Measurements from ENCODE around the gene DDO.
"Not testable (repeated sequence)": the region's sequence is repeated elsewhere in the genome, so short reads cannot be mapped to it uniquely, and the experiment has no call there.

Gene DDO, protein sequence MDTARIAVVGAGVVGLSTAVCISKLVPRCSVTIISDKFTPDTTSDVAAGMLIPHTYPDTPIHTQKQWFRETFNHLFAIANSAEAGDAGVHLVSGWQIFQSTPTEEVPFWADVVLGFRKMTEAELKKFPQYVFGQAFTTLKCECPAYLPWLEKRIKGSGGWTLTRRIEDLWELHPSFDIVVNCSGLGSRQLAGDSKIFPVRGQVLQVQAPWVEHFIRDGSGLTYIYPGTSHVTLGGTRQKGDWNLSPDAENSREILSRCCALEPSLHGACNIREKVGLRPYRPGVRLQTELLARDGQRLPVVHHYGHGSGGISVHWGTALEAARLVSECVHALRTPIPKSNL

GRCh38 chr6:110415086-110415916, at the start of gene DDO:
Gene DDO (minus strand): TSS chr6:110415575. CDS start chr6:110413462, 2,113 bp downstream.
- Histone ChIP-seq H3K36me3 (ENCODE audit: control insufficient read depth in 1 of 2, insufficient read depth in 2 of 2, low read length in 2 of 2) (peaks cover 0 to under 1% of the 10 kb centered on the region in 2 donors), H3K27ac (ENCODE audit: low read depth, low read length) (peak within 1 kb of the TSS; percentile 37), H3K4me1 (ENCODE audit: control insufficient read depth in 1 of 2, insufficient read depth in 2 of 2, low read length in 2 of 2) (peaks cover 16 to 20% of the 10 kb centered on the region in 2 donors), H3K9me3 (ENCODE audit: control insufficient read depth in 1 of 2, low read length in 2 of 2) (no peaks in the 10 kb centered on the region), H3K4me3 (ENCODE audit: low read depth in 1 of 2, low read length in 2 of 2) (peak within 1 kb of the TSS; percentile 69 to 80), H3K9ac (ENCODE audit: low read depth in 1 of 2, low read length in 2 of 2) (peak within 1 kb of the TSS; percentile 50 to 63), H3K27me3 (ENCODE audit: control insufficient read depth in 1 of 2, insufficient read depth in 2 of 2, low read length in 2 of 2) (no peaks in the 10 kb centered on the region)

DNA sequence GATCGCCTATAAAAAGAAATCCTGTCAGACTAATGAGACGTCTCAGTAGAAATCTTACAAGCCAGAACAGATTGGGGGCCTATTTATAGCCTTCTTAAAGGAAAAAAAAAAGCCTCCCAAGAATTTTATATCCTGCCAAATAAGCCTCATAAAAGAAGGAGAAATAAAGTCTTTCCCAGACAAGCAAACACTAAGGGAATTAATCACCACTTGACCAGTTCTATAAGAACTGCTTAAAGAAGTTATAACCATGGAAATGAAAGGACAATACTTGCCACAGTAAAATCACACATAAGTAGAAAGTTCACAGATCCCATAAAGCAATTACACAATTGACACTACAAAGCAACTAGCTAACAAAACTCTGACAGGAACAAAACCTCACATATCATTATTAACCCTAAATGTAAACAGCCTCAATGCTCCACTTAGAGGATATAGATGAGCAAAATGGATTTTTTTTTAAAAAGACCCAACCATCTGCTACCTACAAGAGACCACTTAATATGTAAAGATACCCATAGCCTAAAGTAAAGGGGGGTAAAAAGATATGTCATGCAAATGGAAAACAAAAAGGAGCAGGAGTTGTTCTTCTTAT, 47.6 kb upstream of the DDO start:
- Histone ChIP-seq H3K27ac (ENCODE audit: low read depth, low read length) (no peak overlapping the region), H3K9ac (ENCODE audit: low read depth in 1 of 2, low read length in 2 of 2) (no peak overlapping the region), H3K36me3 (ENCODE audit: control insufficient read depth in 1 of 2, insufficient read depth in 2 of 2, low read length in 2 of 2) (no peaks in the 10 kb centered on the region), H3K4me1 (ENCODE audit: control insufficient read depth in 1 of 2, insufficient read depth in 2 of 2, low read length in 2 of 2) (no peaks in the 10 kb centered on the region), H3K4me3 (ENCODE audit: low read depth in 1 of 2, low read length in 2 of 2) (no peak overlapping the region), H3K9me3 (ENCODE audit: control insufficient read depth in 1 of 2, low read length in 2 of 2) (peaks cover 8 to 18% of the 10 kb centered on the region in 2 donors), H3K27me3 (ENCODE audit: control insufficient read depth in 1 of 2, insufficient read depth in 2 of 2, low read length in 2 of 2) (no peaks in the 10 kb centered on the region)

DNA sequence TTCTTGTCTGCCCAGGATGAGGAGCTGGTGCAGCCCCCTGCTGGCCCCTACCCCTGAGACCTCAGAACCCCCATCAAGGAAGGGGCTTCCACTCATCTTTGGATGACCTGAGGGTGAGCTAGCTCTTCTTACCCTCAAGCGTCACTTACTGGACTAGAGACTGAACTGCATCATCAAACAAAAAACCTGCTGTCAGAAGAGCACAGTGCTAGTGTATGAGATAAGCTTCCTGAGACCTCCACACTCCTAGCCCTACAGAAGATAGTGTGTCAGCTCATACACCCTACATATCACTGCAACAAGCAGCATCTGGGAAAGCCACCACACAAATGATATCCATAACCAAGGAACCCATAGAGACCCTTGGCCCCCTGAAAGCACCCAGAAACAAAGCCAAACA, 46.0 kb upstream of the DDO start:
- Histone ChIP-seq H3K4me3 (ENCODE audit: low read depth in 1 of 2, low read length in 2 of 2) (no peak overlapping the region), H3K27ac (ENCODE audit: low read depth, low read length) (no peak overlapping the region), H3K36me3 (ENCODE audit: control insufficient read depth in 1 of 2, insufficient read depth in 2 of 2, low read length in 2 of 2) (no peaks in the 10 kb centered on the region), H3K9me3 (ENCODE audit: control insufficient read depth in 1 of 2, low read length in 2 of 2) (peaks cover 8 to 18% of the 10 kb centered on the region in 2 donors), H3K27me3 (ENCODE audit: control insufficient read depth in 1 of 2, insufficient read depth in 2 of 2, low read length in 2 of 2) (no peaks in the 10 kb centered on the region), H3K9ac (ENCODE audit: low read depth in 1 of 2, low read length in 2 of 2) (no peak overlapping the region), H3K4me1 (ENCODE audit: control insufficient read depth in 1 of 2, insufficient read depth in 2 of 2, low read length in 2 of 2) (no peaks in the 10 kb centered on the region)

GRCh38 chr6:110459137-110459536, 43.8 kb upstream of the DDO start:
- H3K36me3 ChIP-seq (ENCODE audit: control insufficient read depth in 1 of 2, insufficient read depth in 2 of 2, low read length in 2 of 2), result no peaks in the 10 kb centered on the region
- peaks cover 8 to 18% of the 10 kb centered on the region in 2 donors for H3K9me3 ChIP-seq (ENCODE audit: control insufficient read depth in 1 of 2, low read length in 2 of 2)
- H3K27ac ChIP-seq (ENCODE audit: low read depth, low read length), result no peak overlapping the region
- H3K9ac ChIP-seq (ENCODE audit: low read depth in 1 of 2, low read length in 2 of 2), result no peak overlapping the region
- H3K4me1 ChIP-seq (ENCODE audit: control insufficient read depth in 1 of 2, insufficient read depth in 2 of 2, low read length in 2 of 2), result no peaks in the 10 kb centered on the region
- no peak overlapping the region for H3K4me3 ChIP-seq (ENCODE audit: low read depth in 1 of 2, low read length in 2 of 2)
- no peaks in the 10 kb centered on the region for H3K27me3 ChIP-seq (ENCODE audit: control insufficient read depth in 1 of 2, insufficient read depth in 2 of 2, low read length in 2 of 2)

- Histone ChIP-seq H3K4me3 (ENCODE audit: low read depth in 1 of 2, low read length in 2 of 2) (no peak overlapping the region), H3K27me3 (ENCODE audit: control insufficient read depth in 1 of 2, insufficient read depth in 2 of 2, low read length in 2 of 2) (no peaks in the 10 kb centered on the region), H3K9me3 (ENCODE audit: control insufficient read depth in 1 of 2, low read length in 2 of 2) (peaks cover 8 to 18% of the 10 kb centered on the region in 2 donors), H3K27ac (ENCODE audit: low read depth, low read length) (no peak overlapping the region), H3K9ac (ENCODE audit: low read depth in 1 of 2, low read length in 2 of 2) (no peak overlapping the region), H3K4me1 (ENCODE audit: control insufficient read depth in 1 of 2, insufficient read depth in 2 of 2, low read length in 2 of 2) (no peaks in the 10 kb centered on the region), H3K36me3 (ENCODE audit: control insufficient read depth in 1 of 2, insufficient read depth in 2 of 2, low read length in 2 of 2) (no peaks in the 10 kb centered on the region)
Observed at GRCh38 chr6:110458476-110458875, 43.1 kb upstream of the DDO start.

DNA sequence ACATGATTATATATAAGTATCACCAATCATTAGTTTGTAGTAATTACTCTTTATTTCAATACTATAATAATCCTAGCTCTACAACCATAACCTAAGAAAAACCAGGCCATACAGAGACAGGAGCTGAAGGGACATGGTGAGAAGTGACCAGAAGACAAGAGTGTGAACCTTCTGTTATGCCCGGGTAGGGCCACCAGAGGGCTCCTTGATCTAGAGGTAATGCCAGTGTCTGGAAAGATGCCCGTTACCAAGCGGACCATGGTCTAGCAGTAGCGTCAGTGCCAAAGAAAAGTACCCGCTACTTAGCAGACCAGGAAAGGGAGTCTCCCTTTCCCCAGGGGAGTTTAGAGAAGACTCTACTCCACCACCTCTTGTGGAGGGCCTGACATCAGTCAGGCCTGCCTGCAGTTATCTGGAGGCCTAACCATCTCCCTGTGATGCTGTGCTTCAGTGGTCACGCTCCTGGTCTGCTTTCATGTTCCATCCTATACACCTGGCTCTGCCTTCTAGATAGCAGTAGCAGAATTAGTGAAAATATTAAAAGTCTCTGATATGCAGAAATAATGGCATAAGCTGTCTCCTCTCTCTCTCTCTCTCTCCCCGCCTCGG, 42.3 kb upstream of the DDO start:
- not testable (repeated sequence) for H3K36me3 ChIP-seq (ENCODE audit: control insufficient read depth in 1 of 2, insufficient read depth in 2 of 2, low read length in 2 of 2); H3K4me1 ChIP-seq (ENCODE audit: control insufficient read depth in 1 of 2, insufficient read depth in 2 of 2, low read length in 2 of 2); H3K4me3 ChIP-seq (ENCODE audit: low read depth in 1 of 2, low read length in 2 of 2); H3K9ac ChIP-seq (ENCODE audit: low read depth in 1 of 2, low read length in 2 of 2); H3K27me3 ChIP-seq (ENCODE audit: control insufficient read depth in 1 of 2, insufficient read depth in 2 of 2, low read length in 2 of 2); H3K27ac ChIP-seq (ENCODE audit: low read depth, low read length)
- peaks cover 2 to 12% of the 10 kb centered on the region in 2 donors for H3K9me3 ChIP-seq (ENCODE audit: control insufficient read depth in 1 of 2, low read length in 2 of 2)

GRCh38 chr6:110456694-110457093, 41.3 kb upstream of the DDO start:
- Histone ChIP-seq H3K36me3 (ENCODE audit: control insufficient read depth in 1 of 2, insufficient read depth in 2 of 2, low read length in 2 of 2) (no peaks in the 10 kb centered on the region), H3K27ac (ENCODE audit: low read depth, low read length) (no peak overlapping the region), H3K4me1 (ENCODE audit: control insufficient read depth in 1 of 2, insufficient read depth in 2 of 2, low read length in 2 of 2) (no peaks in the 10 kb centered on the region), H3K4me3 (ENCODE audit: low read depth in 1 of 2, low read length in 2 of 2) (no peak overlapping the region), H3K9me3 (ENCODE audit: control insufficient read depth in 1 of 2, low read length in 2 of 2) (peaks cover 0 to 5% of the 10 kb centered on the region in 2 donors), H3K27me3 (ENCODE audit: control insufficient read depth in 1 of 2, insufficient read depth in 2 of 2, low read length in 2 of 2) (no peaks in the 10 kb centered on the region), H3K9ac (ENCODE audit: low read depth in 1 of 2, low read length in 2 of 2) (no peak overlapping the region)

DNA sequence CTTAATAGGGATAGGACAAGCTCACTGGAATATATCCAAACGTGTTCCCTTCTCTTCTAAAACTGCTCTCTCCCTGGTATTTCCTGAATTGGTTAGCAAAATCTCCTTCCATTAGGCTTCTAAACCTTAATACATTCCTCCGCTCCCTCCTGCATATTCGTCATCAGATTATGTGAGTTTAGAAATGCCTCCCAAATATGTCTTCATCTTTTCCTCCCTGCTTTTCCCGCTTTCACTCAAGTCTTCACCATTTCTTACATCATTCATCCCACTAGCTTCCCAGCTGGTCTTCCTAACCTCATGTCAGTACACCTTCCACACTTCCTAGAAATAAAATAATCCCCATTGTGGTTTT, 34.1 kb upstream of the DDO start:
- Histone ChIP-seq H3K27me3 (ENCODE audit: control insufficient read depth in 1 of 2, insufficient read depth in 2 of 2, low read length in 2 of 2) (no peaks in the 10 kb centered on the region), H3K4me3 (ENCODE audit: low read depth in 1 of 2, low read length in 2 of 2) (no peak overlapping the region), H3K9me3 (ENCODE audit: control insufficient read depth in 1 of 2, low read length in 2 of 2) (no peaks in the 10 kb centered on the region)

GRCh38 chr6:110448846-110449540, 33.6 kb upstream of the DDO start:
- H3K9ac ChIP-seq (ENCODE audit: low read depth in 1 of 2, low read length in 2 of 2), result no peak overlapping the region
- H3K9me3 ChIP-seq (ENCODE audit: control insufficient read depth in 1 of 2, low read length in 2 of 2), result no peaks in the 10 kb centered on the region
- H3K27me3 ChIP-seq (ENCODE audit: control insufficient read depth in 1 of 2, insufficient read depth in 2 of 2, low read length in 2 of 2), result no peaks in the 10 kb centered on the region
- no peaks in the 10 kb centered on the region for H3K36me3 ChIP-seq (ENCODE audit: control insufficient read depth in 1 of 2, insufficient read depth in 2 of 2, low read length in 2 of 2)
- no peak overlapping the region for H3K27ac ChIP-seq (ENCODE audit: low read depth, low read length)
- H3K4me3 ChIP-seq (ENCODE audit: low read depth in 1 of 2, low read length in 2 of 2), result no peak overlapping the region
- no peaks in the 10 kb centered on the region for H3K4me1 ChIP-seq (ENCODE audit: control insufficient read depth in 1 of 2, insufficient read depth in 2 of 2, low read length in 2 of 2)

More for the DNA sequence above, 34.1 kb upstream of the DDO start:
- Histone ChIP-seq H3K36me3 (ENCODE audit: control insufficient read depth in 1 of 2, insufficient read depth in 2 of 2, low read length in 2 of 2) (no peaks in the 10 kb centered on the region), H3K4me1 (ENCODE audit: control insufficient read depth in 1 of 2, insufficient read depth in 2 of 2, low read length in 2 of 2) (no peaks in the 10 kb centered on the region), H3K27ac (ENCODE audit: low read depth, low read length) (no peak overlapping the region), H3K9ac (ENCODE audit: low read depth in 1 of 2, low read length in 2 of 2) (no peak overlapping the region)
